Skeletal muscle tissue (tissue), 4 donors: ENCODE data around the gene GNB1L. TPM values are rescaled to one million over a fixed set of nuclear protein-coding genes. Genes with fewer than 3 reads are reported as not detected.
A peak's percentile ranks its signal among the peaks of the same experiment; 100 is the strongest.
"Not testable (repeated sequence)": the region's sequence is repeated elsewhere in the genome, so short reads cannot be mapped to it uniquely, and the experiment has no call there.

ENCODE experiments used
- H3K27ac ChIP-seq: one replicate; pipeline ENCODE4 v1.7.0; 2013; ENCODE audit warnings: mild to moderate bottlenecking, low read depth, low read length, inconsistent platforms
- H3K27me3 ChIP-seq, 3 donors: one replicate each; pipeline ENCODE4 v1.7.0; 2013; ENCODE audit warnings: low read length in 3 of 3; ENCODE audit not compliant: control insufficient read depth in 3 of 3, insufficient read depth in 3 of 3
- H3K36me3 ChIP-seq, 3 donors: one replicate each; pipeline ENCODE4 v1.7.0; 2013; ENCODE audit warnings: low read length in 3 of 3; ENCODE audit not compliant: control insufficient read depth in 3 of 3, insufficient read depth in 3 of 3
- H3K4me1 ChIP-seq, 3 donors: one replicate each; pipeline ENCODE4 v1.7.0; 2013; ENCODE audit warnings: low read length in 3 of 3, mild to moderate bottlenecking in 3 of 3; ENCODE audit not compliant: control insufficient read depth in 3 of 3, insufficient read depth in 3 of 3
- H3K4me3 ChIP-seq, 3 donors: one replicate each; pipeline ENCODE4 v1.7.0; 2013; ENCODE audit warnings: low read length in 3 of 3
- H3K9ac ChIP-seq, 3 donors: one replicate each; pipeline ENCODE4 v1.7.0; 2013; ENCODE audit warnings: low read length in 3 of 3, mild to moderate bottlenecking in 3 of 3, moderate library complexity in 2 of 3, low read depth in 1 of 3
- H3K9me3 ChIP-seq, 3 donors: one replicate each; pipeline ENCODE4 v1.7.0; 2013; ENCODE audit warnings: low read length in 3 of 3; ENCODE audit not compliant: control insufficient read depth in 3 of 3
- total RNA-seq: library from RNA; depleted of rRNA; stranded (reverse); fragments of >200 nt; gene quantifications from one replicate; pipeline ENCODE4 v1.2.3, GENCODE V29; 2014
- donor health status: Osteomylitis.

GNB1L gene
- total RNA-seq, 1 donor from 2014 or later: 4.7 TPM

DNA sequence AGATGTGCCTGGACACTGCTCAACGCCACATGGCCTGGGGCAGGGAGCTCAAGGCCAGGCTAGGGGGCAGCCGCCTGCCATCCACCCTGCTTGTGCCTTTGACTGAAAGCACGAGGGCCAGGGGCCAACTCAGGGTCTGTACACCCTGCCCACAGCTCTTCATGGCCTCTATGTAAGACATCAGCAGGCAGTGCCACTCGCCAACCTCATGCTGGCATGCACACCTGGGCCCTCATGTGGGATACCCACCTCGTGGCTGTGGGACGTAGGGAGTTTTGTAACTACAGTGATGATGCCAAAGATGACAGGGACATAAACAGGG lies 68.4 kb downstream of the GNB1L start:
- no peak overlapping the region for H3K4me3 ChIP-seq
- peaks cover 0 to 3% (median 3%) of the 10 kb centered on the region in 3 donors for H3K27me3 ChIP-seq
- H3K4me1 ChIP-seq: no peaks in the 10 kb centered on the region
- H3K9ac ChIP-seq: no peak overlapping the region
- H3K36me3 ChIP-seq: peaks cover 3 to 8% (median 4%) of the 10 kb centered on the region in 3 donors
- H3K9me3 ChIP-seq: no peaks in the 10 kb centered on the region
- no peak overlapping the region for H3K27ac ChIP-seq

DNA sequence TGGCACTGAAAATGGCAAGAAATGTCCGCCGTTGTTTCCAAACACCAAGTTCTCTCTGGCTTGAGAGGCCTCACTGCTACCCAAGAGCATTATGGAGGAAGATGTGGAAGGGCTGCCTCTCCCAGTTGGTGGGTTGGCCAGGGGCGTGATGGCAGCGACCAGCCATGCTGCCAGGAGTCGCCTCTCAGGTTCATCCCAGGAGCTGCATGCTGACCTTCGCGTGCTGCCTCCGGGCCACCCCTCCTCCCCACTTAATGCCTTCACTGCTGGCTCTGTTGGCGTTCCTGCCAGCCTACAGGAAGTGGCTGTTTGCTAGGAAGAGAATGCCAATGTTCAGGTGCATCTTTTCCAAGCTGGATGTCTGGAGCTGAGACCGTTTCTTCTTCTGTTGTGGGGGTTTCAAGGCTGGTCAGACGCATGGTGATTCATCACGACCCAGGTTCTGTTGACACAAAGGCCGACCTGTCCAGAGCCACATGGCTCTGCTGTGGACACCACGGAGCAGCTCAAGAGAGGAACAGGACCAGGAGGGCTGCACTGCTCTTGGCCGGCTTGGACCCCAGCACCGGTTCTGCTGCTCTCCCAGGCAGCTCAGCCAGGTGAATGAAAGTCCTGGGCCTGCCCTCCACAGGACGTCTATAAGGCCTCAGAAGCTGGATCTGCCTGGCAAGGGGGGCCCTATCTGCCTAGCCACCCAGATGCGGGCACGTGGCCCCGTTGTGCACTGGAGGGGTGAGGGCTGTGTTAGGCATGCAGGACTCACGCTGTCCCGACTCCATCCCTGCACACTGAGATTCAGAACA lies 69.0 kb downstream of the GNB1L start:
- Histone ChIP-seq H3K4me1 (no peaks in the 10 kb centered on the region), H3K9me3 (no peaks in the 10 kb centered on the region), H3K27ac (no peak overlapping the region), H3K9ac (no peak overlapping the region), H3K36me3 (peaks cover 3 to 8% (median 4%) of the 10 kb centered on the region in 3 donors), H3K27me3 (peaks cover 0 to 3% (median 3%) of the 10 kb centered on the region in 3 donors), H3K4me3 (no peak overlapping the region)

DNA sequence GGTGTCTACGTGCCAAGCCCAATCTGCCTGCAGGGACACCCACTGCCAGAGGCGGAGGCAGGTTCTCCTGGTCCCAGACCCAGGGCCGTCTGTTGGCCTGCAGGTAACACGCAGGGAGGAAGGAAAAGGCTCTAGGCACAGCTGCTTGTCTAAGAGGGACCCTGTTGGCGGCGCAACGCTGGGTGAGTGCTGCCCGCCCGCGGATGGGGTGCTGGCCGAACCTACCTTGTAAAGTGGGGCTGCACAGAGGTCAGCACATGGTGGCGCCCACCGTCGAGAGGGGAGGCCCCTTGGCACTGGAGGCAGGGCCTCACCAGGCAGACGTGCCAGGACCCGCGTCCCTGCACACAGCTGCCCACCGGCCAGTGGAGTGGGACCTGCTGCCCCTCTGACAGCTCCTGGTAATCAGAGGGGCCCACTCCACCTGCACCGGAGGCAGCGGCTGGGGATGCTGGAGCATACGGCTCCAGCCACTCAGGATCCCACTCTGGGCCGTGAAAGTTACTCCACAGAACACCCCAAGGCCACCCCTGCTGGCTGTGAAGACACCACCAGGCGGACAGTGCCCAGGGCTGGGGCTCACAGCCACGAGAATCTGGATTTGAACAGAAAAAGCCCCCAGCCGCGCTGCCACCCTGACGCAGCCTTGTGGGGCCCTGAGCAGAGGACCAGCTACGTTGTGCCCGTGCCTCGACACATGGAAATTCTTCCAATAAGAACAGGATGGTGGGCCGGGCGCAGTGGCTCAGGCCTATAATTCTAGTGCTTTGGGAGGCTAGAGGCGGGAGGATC lies 70.1 kb downstream of the GNB1L start:
- Histone ChIP-seq H3K4me3 (no peak overlapping the region), H3K4me1 (peaks cover 0 to 5% (median 0%) of the 10 kb centered on the region in 3 donors), H3K9ac (no peak overlapping the region), H3K9me3 (no peaks in the 10 kb centered on the region), H3K36me3 (peaks cover 3 to 8% (median 4%) of the 10 kb centered on the region in 3 donors), H3K27ac (no peak overlapping the region), H3K27me3 (peaks cover 0 to 3% (median 3%) of the 10 kb centered on the region in 3 donors)

DNA sequence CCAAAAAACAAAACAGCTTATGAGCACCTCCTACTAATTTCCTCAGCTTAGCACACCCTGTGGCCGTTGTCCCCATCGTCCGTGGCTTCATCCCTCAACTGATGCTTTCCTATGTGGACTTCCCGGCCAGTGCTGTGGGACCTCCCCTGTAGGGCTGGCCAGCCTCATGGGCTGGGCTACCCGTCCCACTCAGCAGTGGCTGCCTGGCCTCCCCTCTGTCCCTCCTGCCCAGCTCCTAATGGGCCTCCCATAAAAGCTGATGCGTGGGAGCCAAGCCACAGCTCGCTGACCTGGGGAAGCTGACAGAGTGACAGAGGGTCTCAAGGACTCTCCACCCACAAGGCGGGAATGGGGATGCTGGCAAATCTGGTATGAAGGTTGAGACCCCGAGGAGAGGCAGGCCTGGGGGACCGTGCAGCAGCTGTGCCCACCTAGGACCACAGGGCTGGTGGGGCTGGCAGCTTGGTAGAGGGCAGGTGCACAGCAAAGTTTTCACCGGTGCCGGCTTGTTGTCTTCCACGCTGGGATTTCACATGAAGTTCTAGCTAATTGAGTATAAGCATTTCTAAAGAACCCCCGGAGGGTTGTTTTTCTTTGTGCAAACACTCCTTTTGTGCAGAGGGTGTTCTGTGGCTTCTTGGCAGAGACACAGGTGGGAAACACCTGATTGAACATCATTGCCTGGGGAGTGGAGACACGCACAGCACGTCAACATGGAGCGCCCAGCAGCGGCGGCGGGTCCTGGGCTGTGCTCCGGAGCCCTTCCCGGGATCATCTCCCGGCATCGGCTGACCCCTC lies 70.9 kb downstream of the GNB1L start:
- H3K27ac ChIP-seq: no peak overlapping the region
- H3K4me3 ChIP-seq: no peak overlapping the region
- H3K36me3 ChIP-seq: peaks cover 3 to 7% (median 4%) of the 10 kb centered on the region in 3 donors
- H3K9ac ChIP-seq: no peak overlapping the region
- no peaks in the 10 kb centered on the region for H3K9me3 ChIP-seq
- peaks cover 0 to 3% (median 3%) of the 10 kb centered on the region in 3 donors for H3K27me3 ChIP-seq
- peaks cover 0 to 5% (median 0%) of the 10 kb centered on the region in 3 donors for H3K4me1 ChIP-seq

DNA sequence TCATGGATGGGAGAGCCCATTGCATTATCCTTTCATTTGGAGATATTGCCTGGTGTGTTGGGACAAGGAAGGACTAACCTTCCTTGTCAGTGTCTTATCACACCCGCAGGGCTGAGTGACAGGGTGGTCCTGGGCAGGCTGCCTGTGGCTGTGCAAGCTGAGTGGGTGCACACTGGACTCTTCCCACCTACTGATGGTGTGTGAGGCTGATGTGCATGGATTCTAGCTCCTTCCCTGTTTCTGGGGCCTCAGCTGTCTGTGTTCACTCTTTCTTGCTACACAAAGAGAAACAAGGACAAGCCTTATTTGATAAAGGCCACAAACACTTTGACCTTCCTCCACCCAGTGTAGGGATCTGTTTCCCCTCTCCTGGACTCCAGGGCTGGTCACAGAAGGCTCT lies 72.1 kb downstream of the GNB1L start:
- H3K4me3 ChIP-seq: no peak overlapping the region

DNA sequence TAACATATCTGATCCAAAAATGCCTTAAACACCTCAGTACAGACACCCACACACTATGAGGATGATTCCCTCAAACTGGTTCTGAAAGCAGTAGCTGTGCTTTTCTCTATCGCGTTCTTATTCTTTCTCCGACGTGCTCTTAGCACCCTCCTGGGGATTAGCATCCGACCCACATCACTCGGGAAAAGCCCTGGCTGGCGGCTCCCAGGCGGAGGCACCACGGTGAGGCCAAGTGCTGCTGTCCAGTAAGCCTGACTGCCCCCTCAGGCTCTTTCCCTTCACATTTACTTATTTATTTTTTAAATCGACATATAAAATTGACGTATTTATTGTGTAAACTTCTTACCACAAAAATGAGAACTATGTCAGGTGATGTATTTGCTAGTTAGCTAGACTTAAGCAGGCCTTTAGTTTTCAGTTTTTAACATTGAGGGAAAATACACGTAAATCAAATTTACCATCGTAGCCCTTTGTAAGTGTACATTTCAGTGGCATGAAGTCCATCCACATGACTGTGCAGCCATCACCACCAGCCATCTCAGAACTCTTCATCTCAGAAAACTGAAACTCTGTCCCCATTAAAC lies 74.9 kb downstream of the GNB1L start:
- Histone ChIP-seq H3K36me3 (no peaks in the 10 kb centered on the region), H3K9ac (peak overlapping the region in 2 of 3 donors; percentile 16 to 34), H3K9me3 (no peaks in the 10 kb centered on the region), H3K27me3 (peaks cover 0 to 10% (median 9%) of the 10 kb centered on the region in 3 donors), H3K27ac (peak overlapping the region; percentile 46), H3K4me1 (peaks cover 0 to 5% (median 0%) of the 10 kb centered on the region in 3 donors), H3K4me3 (peak overlapping the region in 1 of 3 donors; percentile 1)

More for the DNA sequence above, 72.1 kb downstream of the GNB1L start:
- H3K9ac ChIP-seq: no peak overlapping the region
- H3K4me1 ChIP-seq: peaks cover 0 to 5% (median 0%) of the 10 kb centered on the region in 3 donors
- H3K36me3 ChIP-seq: no peaks in the 10 kb centered on the region
- H3K27me3 ChIP-seq: peaks cover 0 to 9% (median 3%) of the 10 kb centered on the region in 3 donors
- H3K9me3 ChIP-seq: no peaks in the 10 kb centered on the region
- no peak overlapping the region for H3K27ac ChIP-seq

DNA sequence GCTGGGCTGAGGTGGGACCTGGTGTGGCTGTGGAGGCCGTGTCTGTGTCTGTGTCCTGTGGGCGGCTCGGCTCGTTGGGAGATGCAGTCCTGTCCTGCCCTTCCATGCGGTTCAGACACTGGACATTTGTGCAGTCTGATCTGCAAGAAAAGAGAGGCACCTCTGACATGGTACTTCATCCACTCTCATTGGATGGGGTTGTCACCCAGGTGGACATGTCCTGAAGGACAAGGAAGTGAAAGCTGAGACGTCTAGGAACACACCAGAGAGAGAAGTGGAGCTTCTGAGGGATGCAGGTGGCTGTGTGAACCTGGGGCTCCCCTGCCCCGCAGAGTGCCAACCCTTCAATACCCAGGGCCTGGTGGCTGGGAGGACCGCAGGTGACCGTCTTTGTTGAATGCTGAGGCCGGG lies 75.7 kb downstream of the GNB1L start:
- Histone ChIP-seq H3K4me3 (no peak overlapping the region), H3K4me1 (peaks cover 0 to 5% (median 0%) of the 10 kb centered on the region in 3 donors), H3K36me3 (no peaks in the 10 kb centered on the region), H3K9ac (no peak overlapping the region), H3K27ac (no peak overlapping the region), H3K9me3 (no peaks in the 10 kb centered on the region), H3K27me3 (peaks cover 0 to 10% (median 9%) of the 10 kb centered on the region in 3 donors)

DNA sequence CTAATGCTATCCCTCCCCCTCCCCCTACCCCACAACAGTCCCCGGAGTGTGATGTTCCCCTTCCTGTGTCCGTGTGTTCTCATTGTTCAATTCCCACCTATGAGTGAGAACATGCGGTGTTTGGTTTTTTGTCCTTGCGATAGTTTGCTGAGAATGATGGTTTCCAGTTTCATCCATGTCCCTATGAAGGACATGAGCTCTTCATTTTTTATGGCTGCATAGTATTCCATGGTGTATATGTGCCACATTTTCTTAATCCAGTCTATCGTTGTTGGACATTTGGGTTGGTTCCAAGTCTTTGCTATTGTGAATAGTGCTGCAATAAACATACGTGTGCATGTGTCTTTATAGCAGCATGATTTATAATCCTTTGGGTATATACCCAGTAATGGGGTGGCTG lies 77.5 kb downstream of the GNB1L start:
- H3K4me1 ChIP-seq: peaks cover 0 to 10% (median 0%) of the 10 kb centered on the region in 3 donors
- not testable (repeated sequence) for H3K9ac ChIP-seq, H3K4me3 ChIP-seq, H3K27me3 ChIP-seq, H3K36me3 ChIP-seq, H3K9me3 ChIP-seq, H3K27ac ChIP-seq

DNA sequence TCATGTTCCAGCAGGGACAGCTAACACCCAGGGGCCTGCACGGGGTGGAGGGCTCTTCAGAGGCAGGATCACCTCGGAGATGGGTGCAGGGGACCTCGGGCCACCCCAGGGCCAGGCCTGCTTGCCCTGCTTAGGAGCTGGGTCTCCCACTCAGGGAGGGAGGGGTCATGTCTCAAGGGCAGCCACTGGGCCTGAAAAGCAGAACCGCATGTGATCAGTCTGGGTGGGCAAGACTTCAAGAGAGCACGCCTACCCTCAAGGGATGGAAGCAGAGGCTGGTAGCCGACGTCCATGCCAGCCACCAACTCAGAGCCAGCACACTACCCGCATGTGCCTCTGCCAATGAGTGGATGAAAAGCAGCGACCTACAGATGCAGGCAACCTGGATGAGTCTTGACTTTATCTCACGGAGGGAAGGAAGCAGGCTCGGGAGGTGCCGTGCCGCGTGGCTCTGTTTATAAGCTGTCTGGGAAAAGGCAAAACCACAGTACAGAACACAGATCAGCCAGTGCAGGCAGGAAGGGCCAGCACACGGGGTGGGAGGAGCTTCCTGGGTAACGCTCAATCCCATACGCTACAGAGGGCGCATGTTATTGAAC lies 78.1 kb downstream of the GNB1L start:
- H3K36me3 ChIP-seq: no peaks in the 10 kb centered on the region
- no peak overlapping the region for H3K27ac ChIP-seq
- H3K9me3 ChIP-seq: no peaks in the 10 kb centered on the region
- H3K4me1 ChIP-seq: peaks cover 0 to 10% (median 0%) of the 10 kb centered on the region in 3 donors
- no peak overlapping the region for H3K4me3 ChIP-seq
- no peak overlapping the region for H3K9ac ChIP-seq
- H3K27me3 ChIP-seq: peaks cover 0 to 8% (median 6%) of the 10 kb centered on the region in 3 donors
